ENCODE measurements around the gene CLPTM1. TPM values are rescaled to one million over a fixed set of nuclear protein-coding genes. Genes with fewer than 3 reads are reported as not detected.
"Not testable (repeated sequence)": the region's sequence is repeated elsewhere in the genome, so short reads cannot be mapped to it uniquely, and the experiment has no call there.

The CLPTM1 gene
- total RNA-seq, 2 donors from 2014 or later: 98.6 to 165 TPM

GRCh38 chr19:44968670-44969069 lies 13.5 kb downstream of the CLPTM1 start:
- Histone ChIP-seq H3K36me3 (peaks cover 14% of the 10 kb centered on the region), H3K9ac (ENCODE audit: low read depth in 2 of 2, low read length in 2 of 2) (no peak overlapping the region), H3K9me3 (no peaks in the 10 kb centered on the region), H3K4me3 (no peak overlapping the region), H3K4me1 (no peaks in the 10 kb centered on the region), H3K27ac (no peak overlapping the region), H3K27me3 (no peaks in the 10 kb centered on the region)
- no peak for DNase-seq
- intact Hi-C loops (cut with DNase I): no loop called here
- TF ChIP-seq CTCF (IDR thresholded peaks at IDR 0.05): no peak

- no peak for TF ChIP-seq CTCF (IDR thresholded peaks at IDR 0.05)
- Histone ChIP-seq H3K27me3 (no peaks in the 10 kb centered on the region), H3K4me3 (no peak overlapping the region), H3K9ac (ENCODE audit: low read depth in 2 of 2, low read length in 2 of 2) (no peak overlapping the region), H3K36me3 (peaks cover 17% of the 10 kb centered on the region), H3K9me3 (no peaks in the 10 kb centered on the region), H3K4me1 (no peaks in the 10 kb centered on the region), H3K27ac (no peak overlapping the region)
- intact Hi-C loops (cut with DNase I): no loop called here
- no peak for DNase-seq
These were observed 14.3 kb downstream of the CLPTM1 start for GRCh38 chr19:44969437-44969836.

- H3K27me3 ChIP-seq; H3K9me3 ChIP-seq; DNase-seq; H3K4me1 ChIP-seq; H3K4me3 ChIP-seq; H3K27ac ChIP-seq; intact Hi-C loops (cut with DNase I); H3K9ac ChIP-seq (ENCODE audit: low read depth in 2 of 2, low read length in 2 of 2): not testable (repeated sequence)
- peaks cover 15% of the 10 kb centered on the region for H3K36me3 ChIP-seq
These were observed 16.3 kb downstream of the CLPTM1 start for GRCh38 chr19:44971451-44971850.

- intact Hi-C loops (cut with DNase I): no loop called here
- no peaks in the 10 kb centered on the region for H3K4me1 ChIP-seq
- peaks cover 20% of the 10 kb centered on the region for H3K36me3 ChIP-seq
- H3K4me3 ChIP-seq: no peak overlapping the region
- H3K9me3 ChIP-seq: no peaks in the 10 kb centered on the region
- H3K27me3 ChIP-seq: no peaks in the 10 kb centered on the region
- no peak overlapping the region for H3K27ac ChIP-seq
- no peak for DNase-seq
- TF ChIP-seq CTCF (IDR thresholded peaks at IDR 0.05): no peak
- no peak overlapping the region for H3K9ac ChIP-seq (ENCODE audit: low read depth in 2 of 2, low read length in 2 of 2)
These were observed 17.6 kb downstream of the CLPTM1 start for GRCh38 chr19:44972802-44973201.

- Histone ChIP-seq H3K4me3 (no peak overlapping the region), H3K9me3 (no peaks in the 10 kb centered on the region), H3K4me1 (no peaks in the 10 kb centered on the region), H3K36me3 (peaks cover 20% of the 10 kb centered on the region), H3K9ac (ENCODE audit: low read depth in 2 of 2, low read length in 2 of 2) (no peak overlapping the region), H3K27ac (no peak overlapping the region), H3K27me3 (no peaks in the 10 kb centered on the region)
- no peak for DNase-seq
- intact Hi-C loops (cut with DNase I): no loop called here
- TF ChIP-seq CTCF (IDR thresholded peaks at IDR 0.05): no peak
These were observed 19.0 kb downstream of the CLPTM1 start for GRCh38 chr19:44973982-44974735.

- H3K27me3 ChIP-seq: no peaks in the 10 kb centered on the region
- no peak overlapping the region for H3K4me3 ChIP-seq
- no peak overlapping the region for H3K9ac ChIP-seq (ENCODE audit: low read depth in 2 of 2, low read length in 2 of 2)
- H3K27ac ChIP-seq: no peak overlapping the region
- intact Hi-C loops (cut with DNase I): no loop called here
- TF ChIP-seq CTCF (IDR thresholded peaks at IDR 0.05): no peak
- H3K4me1 ChIP-seq: no peaks in the 10 kb centered on the region
- no peaks in the 10 kb centered on the region for H3K9me3 ChIP-seq
- DNase-seq: no peak
- peaks cover 20% of the 10 kb centered on the region for H3K36me3 ChIP-seq
These were observed 19.7 kb downstream of the CLPTM1 start for GRCh38 chr19:44974857-44975256.
